Fibroblast of skin of left quadriceps (primary cell): Measurements from ENCODE around the gene XXYLT1.
"Not testable (repeated sequence)": the region's sequence is repeated elsewhere in the genome, so short reads cannot be mapped to it uniquely, and the experiment has no call there.

Source experiments
- DNase-seq, 2 experiments: peaks; one replicate each; pipeline ENCODE4 v3.0.0-alpha.2; 2013; ENCODE audit warnings: low read depth in 2 of 2

XXYLT1 gene

GRCh38 chr3:195113048-195113447, 157.9 kb downstream of the XXYLT1 start:
- DNase-seq = no peak

- no peak for DNase-seq
These were observed 158.6 kb downstream of the XXYLT1 start for GRCh38 chr3:195112361-195112791.

GRCh38 chr3:195111766-195112165, 159.2 kb downstream of the XXYLT1 start:
- no peak for DNase-seq

GRCh38 chr3:195111319-195111705, 159.6 kb downstream of the XXYLT1 start:
- DNase-seq = no peak

GRCh38 chr3:195110647-195111318, 160.2 kb downstream of the XXYLT1 start:
- DNase-seq = no peak

GRCh38 chr3:195109098-195109657, 161.8 kb downstream of the XXYLT1 start:
- no peak for DNase-seq

- no peak for DNase-seq
These were observed 163.4 kb downstream of the XXYLT1 start for GRCh38 chr3:195107593-195107992.

GRCh38 chr3:195107031-195107430, 163.9 kb downstream of the XXYLT1 start:
- not testable (repeated sequence) for DNase-seq

GRCh38 chr3:195106418-195106906, 164.5 kb downstream of the XXYLT1 start:
- peak in 1 of 2 experiments; percentile 42 for DNase-seq

- no peak for DNase-seq
These were observed 165.0 kb downstream of the XXYLT1 start for GRCh38 chr3:195105841-195106417.

- no peak for DNase-seq
These were observed 165.6 kb downstream of the XXYLT1 start for GRCh38 chr3:195105389-195105788.

- DNase-seq = no peak
These were observed 166.6 kb downstream of the XXYLT1 start for GRCh38 chr3:195104340-195104739.

GRCh38 chr3:195103623-195104022, 167.3 kb downstream of the XXYLT1 start:
- DNase-seq = no peak

- DNase-seq = peak; percentile 95 to 96
These were observed 168.1 kb downstream of the XXYLT1 start for GRCh38 chr3:195102609-195103467.

GRCh38 chr3:195101927-195102608, 168.9 kb downstream of the XXYLT1 start:
- no peak for DNase-seq

GRCh38 chr3:195101001-195101583, 169.9 kb downstream of the XXYLT1 start:
- peak; percentile 75 to 76 for DNase-seq

- DNase-seq = no peak
These were observed 170.8 kb downstream of the XXYLT1 start for GRCh38 chr3:195099951-195100785.

GRCh38 chr3:195098741-195099525, 172.0 kb downstream of the XXYLT1 start:
- DNase-seq = no peak
